CD14-positive monocyte (primary cell): ENCODE data around the gene UGT1A8. TPM values are rescaled to one million over a fixed set of nuclear protein-coding genes. Genes with fewer than 3 reads are reported as not detected.

Source experiments
- DNase-seq, 3 donors: peaks; one replicate each; pipeline ENCODE4 v3.0.0-alpha.2; 2011 to 2022
- H2AFZ ChIP-seq: 2 replicates; pipeline ENCODE4 v1.6.0; 2012; ENCODE audit warnings: mild to moderate bottlenecking, low read depth, low read length, inconsistent platforms; ENCODE audit not compliant: insufficient read depth, poor library complexity, severe bottlenecking
- H3K27ac ChIP-seq, 2 donors: 1 replicate in 1 of 2; 2 replicates in 1 of 2; pipeline ENCODE4 v1.5.1; 2012 to 2013; ENCODE audit warnings: low read length in 2 of 2, control low read depth in 1 of 2, inconsistent platforms in 1 of 2, low read depth in 1 of 2, mild to moderate bottlenecking in 1 of 2
- H3K27me3 ChIP-seq, 2 donors: one replicate each; pipeline versions ENCODE4 v1.6.0 to v1.6.1; 2011 to 2013; ENCODE audit warnings: low read length in 2 of 2; ENCODE audit not compliant: control insufficient read depth in 2 of 2, insufficient read depth in 2 of 2
- H3K36me3 ChIP-seq, 2 donors: replicated peaks in 1 of 2; 1 replicate in 1 of 2; 2 replicates in 1 of 2; pipeline versions ENCODE4 v1.5.1 to v1.6.1; 2012 to 2013; ENCODE audit warnings: low read length in 2 of 2, control low read depth in 1 of 2, inconsistent platforms in 1 of 2, mild to moderate bottlenecking in 1 of 2; ENCODE audit not compliant: insufficient read depth in 2 of 2, control insufficient read depth in 1 of 2
- H3K4me1 ChIP-seq, 2 donors: 1 replicate in 1 of 2; 2 replicates in 1 of 2; pipeline versions ENCODE4 v1.5.1 to v1.6.1; 2012 to 2013; ENCODE audit warnings: low read length in 2 of 2, control low read depth in 1 of 2, inconsistent platforms in 1 of 2, mild to moderate bottlenecking in 1 of 2, moderate library complexity in 1 of 2; ENCODE audit not compliant: insufficient read depth in 2 of 2, control insufficient read depth in 1 of 2
- H3K4me2 ChIP-seq: replicated peaks from 2 replicates; pipeline ENCODE3; 2012; ENCODE audit warnings: low read length, moderate library complexity, mild to moderate bottlenecking; ENCODE audit not compliant: poor library complexity, severe bottlenecking; ENCODE audit errors: extremely low read depth
- H3K4me3 ChIP-seq, 3 experiments: fragments of 200-600 bp in 1 of 3; sonication (generic) in 1 of 3; replicated peaks in 1 of 3; 1 replicate in 2 of 3; 2 replicates in 1 of 3; pipeline ENCODE4 v1.5.1; 2011 to 2013; ENCODE audit warnings: low read length in 3 of 3, mild to moderate bottlenecking in 3 of 3, control low read depth in 2 of 3, low read depth in 2 of 3, inconsistent platforms in 1 of 3, moderate library complexity in 1 of 3
- H3K79me2 ChIP-seq: 2 replicates; pipeline ENCODE4 v1.6.0; 2012; ENCODE audit warnings: mild to moderate bottlenecking, control low read depth, inconsistent platforms, low read length, moderate library complexity; ENCODE audit not compliant: insufficient read depth
- H3K9ac ChIP-seq: 2 replicates; pipeline ENCODE4 v1.6.0; 2017; ENCODE audit warnings: low read length, mild to moderate bottlenecking; ENCODE audit not compliant: insufficient read depth, poor library complexity, severe bottlenecking
- H3K9me3 ChIP-seq, 2 donors: replicated peaks in 1 of 2; 1 replicate in 1 of 2; 2 replicates in 1 of 2; pipeline versions ENCODE4 v1.5.1 to v1.6.1; 2012 to 2013; ENCODE audit warnings: low read length in 2 of 2, control low read depth in 1 of 2; ENCODE audit not compliant: control insufficient read depth in 1 of 2, insufficient read depth in 1 of 2
- H4K20me1 ChIP-seq: 2 replicates; pipeline ENCODE4 v1.6.0; 2012; ENCODE audit warnings: mild to moderate bottlenecking, low read length, control low read depth, moderate library complexity; ENCODE audit not compliant: insufficient read depth
- H3K27ac Mint-ChIP-seq, 7 donors: one replicate each; pipeline ENCODE4 v1.8.0; 2020; ENCODE audit warnings: mild to moderate bottlenecking in 7 of 7, mixed read lengths in 7 of 7, moderate library complexity in 6 of 7, inconsistent platforms in 2 of 7
- H3K27me3 Mint-ChIP-seq, 3 donors: one replicate each; pipeline ENCODE4 v1.8.0; 2021 to 2022; ENCODE audit warnings: low read depth in 3 of 3, mild to moderate bottlenecking in 3 of 3, mixed read lengths in 3 of 3, moderate library complexity in 3 of 3, inconsistent platforms in 1 of 3
- H3K36me3 Mint-ChIP-seq, 2 donors: one replicate each; pipeline ENCODE4 v1.8.0; 2020; ENCODE audit warnings: mixed read lengths in 2 of 2, inconsistent platforms in 1 of 2, mild to moderate bottlenecking in 1 of 2
- H3K4me1 Mint-ChIP-seq: one replicate; pipeline ENCODE4 v1.8.0; 2020; ENCODE audit warnings: mild to moderate bottlenecking, mixed read lengths
- H3K4me3 Mint-ChIP-seq, 2 donors: one replicate each; pipeline ENCODE4 v1.8.0; 2020; ENCODE audit warnings: mild to moderate bottlenecking in 2 of 2, mixed read lengths in 2 of 2, moderate library complexity in 1 of 2
- H3K9me3 Mint-ChIP-seq, 7 donors: one replicate each; pipeline ENCODE4 v1.8.0; 2020 to 2022; ENCODE audit warnings: mixed read lengths in 7 of 7, mild to moderate bottlenecking in 6 of 7, moderate library complexity in 6 of 7, inconsistent platforms in 2 of 7
- WGBS: methylation state at CpG from one replicate; pipeline ENCODE4 v1.1.5; 2013; ENCODE audit warnings: missing lambda C conversion rate; ENCODE audit not compliant: insufficient coverage; 5-methylcytosine and 5-hydroxymethylcytosine counted together
- intact Hi-C, 2 donors: fragments of 100-400 bp; cut with micrococcal nuclease; formaldehyde crosslinking; loops; one replicate each; pipeline versions ENCODE4 v1.15.0 to v1.15.1; 2023
- polyA plus RNA-seq, 3 donors: library from polyadenylated mRNA; depleted of rRNA in 1 of 3; unstranded in 2 of 3; stranded (reverse) in 1 of 3; fragments of 300-500 nt in 2 of 3; fragments of >200 nt in 1 of 3; fragmentation: Illumina TruSeq in 2 of 3; gene quantifications; 1 replicate in 2 of 3; 2 replicates in 1 of 3; pipeline ENCODE4 v1.2.3, GENCODE V29; 2012 to 2021
- TF ChIP-seq, protein P1 (sequence below): fragments of 200-600 bp; IDR thresholded peaks from one replicate; pipeline ENCODE4 v1.8.0; 2022; ENCODE audit warnings: antibody characterized with exemption, mild to moderate bottlenecking

Gene UGT1A8
- polyA plus RNA-seq, 3 donors, result not detected

DNA sequence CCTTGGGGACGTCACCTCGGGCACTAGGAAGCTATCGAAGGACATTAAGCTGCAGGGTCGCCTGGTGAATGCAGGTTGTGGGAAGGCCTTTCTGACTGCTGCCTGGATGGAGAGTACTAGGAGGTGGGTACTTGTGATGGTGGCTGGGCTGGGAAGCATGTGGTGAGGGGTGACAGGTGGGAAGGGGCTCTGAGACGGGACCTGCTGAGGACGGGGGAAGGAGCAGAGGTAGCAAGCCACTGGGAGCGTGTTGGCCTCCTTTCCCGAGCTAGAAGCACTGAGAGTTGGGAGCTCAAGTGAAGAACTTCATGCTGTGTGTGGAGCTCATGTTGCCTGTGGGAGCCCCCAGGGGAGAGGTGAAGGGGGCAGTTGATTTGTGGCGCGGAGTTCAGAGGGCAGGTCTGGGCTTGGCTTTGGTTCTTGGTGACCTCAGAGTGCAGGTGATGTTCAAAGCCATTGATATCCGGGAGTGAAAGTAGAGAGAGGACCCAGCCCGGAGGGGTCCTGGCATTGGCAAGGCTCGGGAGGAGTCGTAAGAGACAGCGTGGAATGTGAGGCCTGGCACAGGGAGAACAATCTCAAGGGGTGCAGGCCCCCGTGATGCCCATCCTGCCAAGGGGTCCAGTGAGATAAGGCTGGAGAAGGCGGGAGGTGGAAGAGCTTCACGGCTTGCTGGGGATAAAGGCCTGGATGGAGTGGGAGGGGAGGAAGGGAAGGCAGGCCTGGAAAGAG is 173.9 kb downstream of the UGT1A8 start:
- Histone ChIP-seq H4K20me1 (no peaks in the 10 kb centered on the region), H3K4me3 (no peak overlapping the region), H3K9ac (no peak overlapping the region), H3K27me3 (no peaks in the 10 kb centered on the region), H2AFZ (no peak overlapping the region), H3K4me1 (no peaks in the 10 kb centered on the region), H3K79me2 (no peaks in the 10 kb centered on the region), H3K27ac (no peak overlapping the region), H3K36me3 (no peaks in the 10 kb centered on the region), H3K9me3 (no peaks in the 10 kb centered on the region), H3K4me2 (no peak overlapping the region)
- H3K9me3 Mint-ChIP-seq, result peaks cover 0 to 2% (median under 1%) of the 10 kb centered on the region in 7 donors
- peaks cover 0 to 7% (median 4%) of the 10 kb centered on the region in 3 donors for H3K27me3 Mint-ChIP-seq
- no peak overlapping the region for H3K27ac Mint-ChIP-seq
- DNase-seq, result no peak
- intact Hi-C loops, result no loop called here
- H3K36me3 Mint-ChIP-seq, result no peaks in the 10 kb centered on the region
- TF ChIP-seq, protein P1, sequence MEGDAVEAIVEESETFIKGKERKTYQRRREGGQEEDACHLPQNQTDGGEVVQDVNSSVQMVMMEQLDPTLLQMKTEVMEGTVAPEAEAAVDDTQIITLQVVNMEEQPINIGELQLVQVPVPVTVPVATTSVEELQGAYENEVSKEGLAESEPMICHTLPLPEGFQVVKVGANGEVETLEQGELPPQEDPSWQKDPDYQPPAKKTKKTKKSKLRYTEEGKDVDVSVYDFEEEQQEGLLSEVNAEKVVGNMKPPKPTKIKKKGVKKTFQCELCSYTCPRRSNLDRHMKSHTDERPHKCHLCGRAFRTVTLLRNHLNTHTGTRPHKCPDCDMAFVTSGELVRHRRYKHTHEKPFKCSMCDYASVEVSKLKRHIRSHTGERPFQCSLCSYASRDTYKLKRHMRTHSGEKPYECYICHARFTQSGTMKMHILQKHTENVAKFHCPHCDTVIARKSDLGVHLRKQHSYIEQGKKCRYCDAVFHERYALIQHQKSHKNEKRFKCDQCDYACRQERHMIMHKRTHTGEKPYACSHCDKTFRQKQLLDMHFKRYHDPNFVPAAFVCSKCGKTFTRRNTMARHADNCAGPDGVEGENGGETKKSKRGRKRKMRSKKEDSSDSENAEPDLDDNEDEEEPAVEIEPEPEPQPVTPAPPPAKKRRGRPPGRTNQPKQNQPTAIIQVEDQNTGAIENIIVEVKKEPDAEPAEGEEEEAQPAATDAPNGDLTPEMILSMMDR, result no peak
- H3K4me1 Mint-ChIP-seq, result no peaks in the 10 kb centered on the region
- H3K4me3 Mint-ChIP-seq, result no peak overlapping the region
- 94% methylated on average over 18 of the region's 18 CpGs for WGBS

DNA sequence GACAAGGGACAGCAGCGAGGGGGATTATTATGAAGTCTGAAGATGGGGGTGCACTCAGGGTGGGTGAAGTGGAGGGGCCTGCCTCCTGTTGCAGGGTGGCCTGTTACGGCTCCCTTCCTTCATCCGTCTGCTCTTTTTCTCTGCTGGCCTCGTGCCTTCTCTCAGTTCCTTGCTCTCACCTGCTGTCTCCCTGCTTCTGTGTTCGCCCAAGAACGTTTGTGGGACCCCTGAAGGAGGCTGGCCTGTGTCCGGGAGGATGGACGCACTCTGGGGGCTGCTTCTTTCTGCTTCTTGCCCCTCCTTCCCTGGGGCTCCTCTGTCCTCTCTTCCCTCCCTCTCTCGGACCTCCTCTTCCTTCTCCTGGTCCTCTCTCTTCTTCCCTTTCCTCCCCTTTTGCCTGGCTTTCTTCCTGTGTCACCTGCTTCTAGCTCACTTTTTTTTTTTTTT is 174.5 kb downstream of the UGT1A8 start:
- Mint-ChIP-seq H3K27me3 (peaks cover 0 to 7% (median 4%) of the 10 kb centered on the region in 3 donors), H3K36me3 (no peaks in the 10 kb centered on the region), H3K9me3 (peaks cover 0 to 2% (median 0%) of the 10 kb centered on the region in 7 donors), H3K4me1 (no peaks in the 10 kb centered on the region), H3K4me3 (no peak overlapping the region), H3K27ac (no peak overlapping the region)
- Histone ChIP-seq H4K20me1 (no peaks in the 10 kb centered on the region), H3K79me2 (no peaks in the 10 kb centered on the region), H2AFZ (no peak overlapping the region), H3K9me3 (no peaks in the 10 kb centered on the region), H3K4me1 (no peaks in the 10 kb centered on the region), H3K9ac (no peak overlapping the region), H3K4me2 (no peak overlapping the region), H3K27me3 (no peaks in the 10 kb centered on the region), H3K36me3 (no peaks in the 10 kb centered on the region), H3K4me3 (no peak overlapping the region), H3K27ac (no peak overlapping the region)
- DNase-seq, result no peak
- intact Hi-C loops, result no loop called here
- TF ChIP-seq, protein P1, result no peak
- 84% methylated on average over 9 of the region's 9 CpGs for WGBS
